Peyer's patch (tissue), 4 donors: ENCODE results near the gene NEMF. TPM values are rescaled to one million over a fixed set of nuclear protein-coding genes. Genes with fewer than 3 reads are reported as not detected.
"Not testable (repeated sequence)": the region's sequence is repeated elsewhere in the genome, so short reads cannot be mapped to it uniquely, and the experiment has no call there.

Source experiments
- DNase-seq, 3 donors: peaks; one replicate each; pipeline ENCODE4 v3.0.0-alpha.2; 2017 to 2019
- H3K27ac ChIP-seq, 4 donors: fragments of 200-600 bp; sonication (generic); one replicate each; pipeline ENCODE4 v1.5.1; 2016 to 2019
- H3K27me3 ChIP-seq, 2 donors: fragments of 200-600 bp; sonication (generic); one replicate each; pipeline ENCODE4 v1.5.1; 2019
- H3K36me3 ChIP-seq, 3 donors: fragments of 200-600 bp; sonication (generic); one replicate each; pipeline ENCODE4 v1.5.1; 2016 to 2019
- H3K4me1 ChIP-seq, 4 donors: fragments of 200-600 bp; sonication (generic); one replicate each; pipeline ENCODE4 v1.5.1; 2016 to 2019
- H3K4me3 ChIP-seq, 4 donors: fragments of 200-600 bp; sonication (generic); 1 replicate in 3 of 4; 2 replicates in 1 of 4; pipeline ENCODE4 v1.5.1; 2016 to 2019; ENCODE audit warnings: mild to moderate bottlenecking in 1 of 4
- H3K9me3 ChIP-seq, 4 donors: fragments of 200-600 bp; sonication (generic); one replicate each; pipeline ENCODE4 v1.5.1; 2016 to 2019; ENCODE audit warnings: mild to moderate bottlenecking in 1 of 4
- CTCF ChIP-seq, 6 experiments: fragments of 450-650 bp in 4 of 6; fragments of 200-600 bp in 2 of 6; sonication (generic) in 1 of 6; IDR thresholded peaks; one replicate each; pipeline ENCODE4 v1.5.1; 2017 to 2019; ENCODE audit warnings: antibody characterized with exemption in 6 of 6, mild to moderate bottlenecking in 3 of 6, moderate library complexity in 1 of 6
- POLR2A ChIP-seq, 2 donors: fragments of 450-650 bp; IDR thresholded peaks; one replicate each; pipeline ENCODE4 v1.5.1; 2017; ENCODE audit warnings: antibody characterized with exemption in 2 of 2, mild to moderate bottlenecking in 2 of 2, moderate library complexity in 2 of 2
- total RNA-seq, 4 donors: library from RNA; depleted of rRNA; stranded (reverse); fragments of >200 nt; gene quantifications; one replicate each; pipeline ENCODE4 v1.1.0, GENCODE V29; 2016

NEMF gene
- total RNA-seq, 4 donors from 2014 or later, result 114 to 413 (median 145) TPM

- TF ChIP-seq CTCF (IDR thresholded peaks at IDR 0.05) (no peak), POLR2A (IDR thresholded peaks at IDR 0.05) (no peak)
- Histone ChIP-seq H3K9me3 (no peaks in the 10 kb centered on the region), H3K27me3 (no peaks in the 10 kb centered on the region), H3K4me3 (no peak overlapping the region), H3K4me1 (peaks cover 0 to 25% (median 10%) of the 10 kb centered on the region in 4 donors), H3K36me3 (peaks cover 0 to 58% (median 0%) of the 10 kb centered on the region in 3 donors), H3K27ac (no peak overlapping the region)
- no peak for DNase-seq
These were observed 78.5 kb downstream of the NEMF start for GRCh38 chr14:49774106-49774505.

- not testable (repeated sequence) for H3K4me3 ChIP-seq, DNase-seq, H3K27me3 ChIP-seq, H3K27ac ChIP-seq, H3K9me3 ChIP-seq
- peaks cover 0 to 34% (median 0%) of the 10 kb centered on the region in 3 donors for H3K36me3 ChIP-seq
- H3K4me1 ChIP-seq, result peaks cover 0 to 25% (median 12%) of the 10 kb centered on the region in 4 donors
These were observed 80.9 kb downstream of the NEMF start for GRCh38 chr14:49771691-49772090.

GRCh38 chr14:49770212-49770817 is 82.3 kb downstream of the NEMF start:
- peaks cover 0 to 25% (median 12%) of the 10 kb centered on the region in 4 donors for H3K4me1 ChIP-seq
- peak in 1 of 2 donors; percentile 58 for TF ChIP-seq POLR2A (IDR thresholded peaks at IDR 0.05)
- TF ChIP-seq CTCF (IDR thresholded peaks at IDR 0.05), result no peak
- no peaks in the 10 kb centered on the region for H3K27me3 ChIP-seq
- peak in 2 of 3 donors; percentile 62 to 74 for DNase-seq
- H3K36me3 ChIP-seq, result peaks cover 0 to 23% (median 0%) of the 10 kb centered on the region in 3 donors
- no peaks in the 10 kb centered on the region for H3K9me3 ChIP-seq
- peak overlapping the region in 3 of 4 donors; percentile 96 to 98 (median 98) for H3K27ac ChIP-seq
- H3K4me3 ChIP-seq, result peak overlapping the region in 2 of 4 donors; percentile 72 to 100

- Histone ChIP-seq H3K27me3 (no peaks in the 10 kb centered on the region), H3K27ac (peak overlapping the region in 3 of 4 donors; percentile 96 to 98 (median 98)), H3K9me3 (no peaks in the 10 kb centered on the region), H3K4me3 (peak overlapping the region in 3 of 4 donors; percentile 72 to 100 (median 92)), H3K36me3 (peaks cover 0 to 17% (median 0%) of the 10 kb centered on the region in 3 donors), H3K4me1 (peaks cover 0 to 25% (median 12%) of the 10 kb centered on the region in 4 donors)
- no peak for TF ChIP-seq CTCF (IDR thresholded peaks at IDR 0.05)
- no peak for TF ChIP-seq POLR2A (IDR thresholded peaks at IDR 0.05)
- DNase-seq, result no peak
These were observed 82.9 kb downstream of the NEMF start for GRCh38 chr14:49769581-49770211.

GRCh38 chr14:49769171-49769570 is 83.4 kb downstream of the NEMF start:
- TF ChIP-seq POLR2A (IDR thresholded peaks at IDR 0.05) (no peak), CTCF (IDR thresholded peaks at IDR 0.05) (no peak)
- Histone ChIP-seq H3K4me1 (peaks cover 0 to 25% (median 12%) of the 10 kb centered on the region in 4 donors), H3K27me3 (no peaks in the 10 kb centered on the region), H3K36me3 (peaks cover 0 to 12% (median 0%) of the 10 kb centered on the region in 3 donors), H3K27ac (peak overlapping the region; percentile 96 to 98 (median 98)), H3K4me3 (peak overlapping the region; percentile 72 to 100 (median 92)), H3K9me3 (no peaks in the 10 kb centered on the region)
- no peak for DNase-seq
